Measurements from ENCODE around the gene HOXB1. TPM values are rescaled to one million over a fixed set of nuclear protein-coding genes. Genes with fewer than 3 reads are reported as not detected.
"Not testable (repeated sequence)": the region's sequence is repeated elsewhere in the genome, so short reads cannot be mapped to it uniquely, and the experiment has no call there.

The HOXB1 gene
- total and polyA plus RNA-seq, 2 donors = not detected

- DNase-seq (ENCODE audit: extremely low spot score) = no peak
- no peaks in the 10 kb centered on the region for H3K36me3 ChIP-seq (ENCODE audit: insufficient read depth)
- H3K4me3 ChIP-seq (ENCODE audit: low read depth, low read length) = no peak overlapping the region
- no peak overlapping the region for H3K27ac ChIP-seq (ENCODE audit: low read depth)
- H3K4me1 ChIP-seq (ENCODE audit: insufficient read depth) = no peaks in the 10 kb centered on the region
- WGBS = 85% methylated on average over 13 of the region's 13 CpGs
Observed at GRCh38 chr17:48489781-48490180, 41.0 kb downstream of the HOXB1 start.

GRCh38 chr17:48488548-48489106 lies 42.2 kb downstream of the HOXB1 start:
- no peak for DNase-seq (ENCODE audit: extremely low spot score)
- no peaks in the 10 kb centered on the region for H3K4me1 ChIP-seq (ENCODE audit: insufficient read depth)
- 38% methylated on average over 3 of the region's 3 CpGs for WGBS
- no peaks in the 10 kb centered on the region for H3K36me3 ChIP-seq (ENCODE audit: insufficient read depth)
- no peak overlapping the region for H3K27ac ChIP-seq (ENCODE audit: low read depth)
- no peak overlapping the region for H3K4me3 ChIP-seq (ENCODE audit: low read depth, low read length)

GRCh38 chr17:48487221-48487620 lies 43.6 kb downstream of the HOXB1 start:
- Histone ChIP-seq H3K27ac (ENCODE audit: low read depth) (no peak overlapping the region), H3K4me3 (ENCODE audit: low read depth, low read length) (no peak overlapping the region), H3K36me3 (ENCODE audit: insufficient read depth) (no peaks in the 10 kb centered on the region), H3K4me1 (ENCODE audit: insufficient read depth) (no peaks in the 10 kb centered on the region)
- no peak for DNase-seq (ENCODE audit: extremely low spot score)
- 85% methylated on average over 2 of the region's 2 CpGs for WGBS

GRCh38 chr17:48486557-48486956 lies 44.3 kb downstream of the HOXB1 start:
- no peak for DNase-seq (ENCODE audit: extremely low spot score)
- Histone ChIP-seq H3K4me1 (ENCODE audit: insufficient read depth) (no peaks in the 10 kb centered on the region), H3K4me3 (ENCODE audit: low read depth, low read length) (no peak overlapping the region), H3K36me3 (ENCODE audit: insufficient read depth) (no peaks in the 10 kb centered on the region), H3K27ac (ENCODE audit: low read depth) (no peak overlapping the region)
- WGBS = 62% methylated on average over 5 of the region's 5 CpGs

GRCh38 chr17:48484850-48485249 lies 46.0 kb downstream of the HOXB1 start:
- Histone ChIP-seq H3K4me3 (ENCODE audit: low read depth, low read length) (no peak overlapping the region), H3K36me3 (ENCODE audit: insufficient read depth) (no peaks in the 10 kb centered on the region), H3K27ac (ENCODE audit: low read depth) (no peak overlapping the region), H3K4me1 (ENCODE audit: insufficient read depth) (no peaks in the 10 kb centered on the region)
- 73% methylated on average over 2 of the region's 2 CpGs for WGBS
- DNase-seq (ENCODE audit: extremely low spot score) = no peak

- Histone ChIP-seq H3K36me3 (ENCODE audit: insufficient read depth) (no peaks in the 10 kb centered on the region), H3K27ac (ENCODE audit: low read depth) (no peak overlapping the region), H3K4me1 (ENCODE audit: insufficient read depth) (no peaks in the 10 kb centered on the region), H3K4me3 (ENCODE audit: low read depth, low read length) (no peak overlapping the region)
- WGBS = 84% methylated on average over 3 of the region's 3 CpGs
- no peak for DNase-seq (ENCODE audit: extremely low spot score)
Observed at GRCh38 chr17:48484256-48484655, 46.6 kb downstream of the HOXB1 start.

- Histone ChIP-seq H3K4me1 (ENCODE audit: insufficient read depth) (no peaks in the 10 kb centered on the region), H3K27ac (ENCODE audit: low read depth) (no peak overlapping the region), H3K36me3 (ENCODE audit: insufficient read depth) (no peaks in the 10 kb centered on the region), H3K4me3 (ENCODE audit: low read depth, low read length) (no peak overlapping the region)
- WGBS = 31% methylated on average over 6 of the region's 6 CpGs
- DNase-seq (ENCODE audit: extremely low spot score) = peak; percentile 29
Observed at GRCh38 chr17:48483471-48484131, 47.2 kb downstream of the HOXB1 start.

GRCh38 chr17:48483004-48483403 lies 47.8 kb downstream of the HOXB1 start:
- WGBS = 73% methylated on average over 6 of the region's 6 CpGs
- DNase-seq (ENCODE audit: extremely low spot score) = no peak
- Histone ChIP-seq H3K36me3 (ENCODE audit: insufficient read depth) (no peaks in the 10 kb centered on the region), H3K4me3 (ENCODE audit: low read depth, low read length) (no peak overlapping the region), H3K27ac (ENCODE audit: low read depth) (no peak overlapping the region), H3K4me1 (ENCODE audit: insufficient read depth) (no peaks in the 10 kb centered on the region)

GRCh38 chr17:48482301-48482700 lies 48.5 kb downstream of the HOXB1 start:
- not testable (repeated sequence) for H3K27ac ChIP-seq (ENCODE audit: low read depth); H3K4me1 ChIP-seq (ENCODE audit: insufficient read depth); H3K36me3 ChIP-seq (ENCODE audit: insufficient read depth); DNase-seq (ENCODE audit: extremely low spot score); H3K4me3 ChIP-seq (ENCODE audit: low read depth, low read length)
- WGBS = 92% methylated on average over 4 of the region's 4 CpGs

GRCh38 chr17:48479014-48479402 lies 51.8 kb downstream of the HOXB1 start:
- DNase-seq (ENCODE audit: extremely low spot score) = no peak
- H3K4me3 ChIP-seq (ENCODE audit: low read depth, low read length) = no peak overlapping the region
- WGBS = 45% methylated on average over 2 of the region's 2 CpGs
- no peak overlapping the region for H3K27ac ChIP-seq (ENCODE audit: low read depth)
- peaks cover 2% of the 10 kb centered on the region for H3K4me1 ChIP-seq (ENCODE audit: insufficient read depth)
- H3K36me3 ChIP-seq (ENCODE audit: insufficient read depth) = no peaks in the 10 kb centered on the region

Small RNAs within 50 kb of the gene (small RNA-seq; reads per million reads assigned to genes)
- gene RF00019 = not detected

Other genes starting within 250 kb of the HOXB1 start
- 1.7 TPM for gene SKAP1, start 100.8 kb downstream of the HOXB1 start, total RNA-seq
- gene SKAP1, start 100.8 kb downstream of the HOXB1 start, polyA plus RNA-seq = 2.1 TPM
- 3.1 TPM for gene HOXB2, start 14.1 kb upstream of the HOXB1 start, total RNA-seq
- gene HOXB2, start 14.1 kb upstream of the HOXB1 start, polyA plus RNA-seq = 18.6 TPM
- gene HOXB4, start 47.3 kb upstream of the HOXB1 start, total RNA-seq = 2.0 TPM
- 2.1 TPM for gene HOXB4, start 47.3 kb upstream of the HOXB1 start, polyA plus RNA-seq
- 10.8 TPM for gene HOXB3, start 59.2 kb upstream of the HOXB1 start, total RNA-seq
- 6.1 TPM for gene HOXB3, start 59.2 kb upstream of the HOXB1 start, polyA plus RNA-seq
- 0.16 TPM for gene HOXB5, start 62.8 kb upstream of the HOXB1 start, total RNA-seq
- gene HOXB5, start 62.8 kb upstream of the HOXB1 start, polyA plus RNA-seq = 1.2 TPM
- gene HOXB6, start 74.0 kb upstream of the HOXB1 start, total RNA-seq = 3.1 TPM
- 4.0 TPM for gene HOXB6, start 74.0 kb upstream of the HOXB1 start, polyA plus RNA-seq
- gene HOXB7, start 80.0 kb upstream of the HOXB1 start, total RNA-seq = 2.5 TPM
- gene HOXB7, start 80.0 kb upstream of the HOXB1 start, polyA plus RNA-seq = 6.7 TPM
- gene HOXB8, start 84.3 kb upstream of the HOXB1 start, total RNA-seq = 0.85 TPM
- 1.2 TPM for gene HOXB8, start 84.3 kb upstream of the HOXB1 start, polyA plus RNA-seq
- 0.85 TPM for gene HOXB9, start 95.3 kb upstream of the HOXB1 start, total RNA-seq
- 0.35 TPM for gene HOXB9, start 95.3 kb upstream of the HOXB1 start, polyA plus RNA-seq
- 7.7 TPM for gene PRAC1, start 191.5 kb upstream of the HOXB1 start, total RNA-seq
- 18.0 TPM for gene PRAC1, start 191.5 kb upstream of the HOXB1 start, polyA plus RNA-seq
- 2.1 TPM for gene PRAC2, start 192.2 kb upstream of the HOXB1 start, total RNA-seq
- gene PRAC2, start 192.2 kb upstream of the HOXB1 start, polyA plus RNA-seq = 1.7 TPM
- gene HOXB13, start 197.7 kb upstream of the HOXB1 start, total RNA-seq = 1.7 TPM
- 1.5 TPM for gene HOXB13, start 197.7 kb upstream of the HOXB1 start, polyA plus RNA-seq

Measured in urinary bladder (tissue), 4 donors.